ENCODE measurements around the gene OBSCN.

Gene OBSCN

DNA sequence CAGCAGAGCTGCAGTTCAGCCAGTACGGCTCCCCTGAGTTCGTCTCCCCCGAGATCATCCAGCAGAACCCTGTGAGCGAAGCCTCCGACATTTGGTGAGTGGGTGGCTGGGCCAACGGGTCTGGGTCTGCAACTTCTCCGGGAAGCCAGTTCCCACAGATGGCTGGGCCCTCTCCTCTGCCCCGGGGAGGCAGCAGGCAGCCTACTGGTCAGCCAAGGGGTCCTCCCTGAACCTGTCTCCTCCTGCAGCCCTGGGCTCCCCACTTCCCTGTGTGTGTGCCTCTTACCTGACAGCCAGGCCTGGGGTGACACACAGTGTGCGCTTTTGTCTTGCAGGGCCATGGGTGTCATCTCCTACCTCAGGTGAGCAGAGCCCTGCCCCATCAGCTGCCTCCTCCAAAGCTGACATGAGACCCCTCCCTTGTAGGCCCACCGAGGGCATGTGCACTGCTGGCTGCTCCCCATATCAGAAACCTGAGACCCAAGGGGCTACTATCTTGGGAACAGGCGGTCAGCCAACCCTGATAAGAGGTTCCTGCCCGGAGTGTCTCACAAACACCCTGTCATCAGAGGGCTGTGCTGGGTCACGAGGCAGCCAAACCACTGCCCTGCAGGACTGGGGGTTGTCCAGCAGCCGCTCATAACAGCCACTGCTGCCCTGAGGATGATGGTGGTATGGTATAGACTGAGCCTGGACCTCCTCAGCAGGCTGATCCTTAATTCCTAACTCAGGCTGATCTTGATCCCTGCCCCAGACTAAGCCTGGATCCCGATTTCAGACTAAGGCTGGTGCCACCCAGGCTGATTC lies 161.2 kb downstream of the OBSCN start:
- DNase-seq (ENCODE audit: low spot score): no peak

DNA sequence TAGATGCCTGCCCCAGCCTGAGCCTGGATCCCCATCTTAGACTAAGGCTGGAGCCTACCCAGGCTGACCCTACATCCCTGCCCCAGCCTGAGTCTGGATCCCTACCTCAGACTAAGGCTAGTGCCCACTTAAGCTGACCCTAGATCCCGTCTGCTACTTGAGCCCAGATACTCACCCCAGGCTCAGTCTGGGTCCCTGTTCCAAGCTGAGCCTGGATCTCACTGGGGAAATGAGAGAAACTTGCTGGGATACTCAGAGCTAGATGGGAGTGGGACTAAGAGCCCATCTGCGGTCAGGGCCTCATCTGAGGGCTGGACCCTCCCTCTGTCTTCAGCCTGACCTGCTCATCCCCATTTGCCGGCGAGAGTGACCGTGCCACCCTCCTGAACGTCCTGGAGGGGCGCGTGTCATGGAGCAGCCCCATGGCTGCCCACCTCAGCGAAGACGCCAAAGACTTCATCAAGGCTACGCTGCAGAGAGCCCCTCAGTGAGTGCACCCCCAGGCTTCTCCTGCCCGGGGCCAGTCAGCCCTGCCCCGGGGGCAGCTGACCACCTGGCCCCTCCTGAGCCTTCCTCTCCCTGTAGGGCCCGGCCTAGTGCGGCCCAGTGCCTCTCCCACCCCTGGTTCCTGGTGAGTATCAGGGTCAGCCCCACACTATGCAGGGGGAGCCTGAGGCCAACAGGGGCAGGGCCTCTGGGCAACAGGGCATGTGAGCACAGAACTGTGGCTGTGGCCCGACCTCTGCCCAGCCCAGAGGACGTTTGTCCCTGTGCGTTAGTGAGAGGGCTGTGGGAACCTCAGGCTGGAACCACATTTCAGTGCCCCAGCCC lies 162.0 kb downstream of the OBSCN start:
- DNase-seq (ENCODE audit: low spot score): no peak

DNA sequence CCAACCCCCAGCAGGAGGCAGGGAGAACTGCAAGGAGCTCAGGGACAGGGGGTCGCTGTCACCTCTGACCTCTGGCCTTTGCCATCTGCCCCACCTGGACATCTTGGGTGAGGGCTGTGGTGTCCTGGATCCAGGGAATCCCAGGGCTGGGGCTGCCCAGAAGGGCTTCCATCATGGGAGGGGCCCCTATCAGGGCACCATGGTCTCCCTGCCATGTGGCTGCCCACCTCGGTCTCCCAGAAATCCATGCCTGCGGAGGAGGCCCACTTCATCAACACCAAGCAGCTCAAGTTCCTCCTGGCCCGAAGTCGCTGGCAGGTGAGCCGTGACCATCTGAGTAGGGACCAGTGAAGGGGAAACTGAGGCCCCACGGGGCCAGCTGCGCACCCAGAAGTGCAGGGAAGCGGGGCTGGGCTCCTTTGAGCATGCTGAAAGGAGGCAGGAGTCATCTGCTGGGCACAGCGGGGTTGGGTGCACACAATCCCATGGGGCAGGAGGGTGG lies 162.6 kb downstream of the OBSCN start:
- no peak for DNase-seq (ENCODE audit: low spot score)

DNA sequence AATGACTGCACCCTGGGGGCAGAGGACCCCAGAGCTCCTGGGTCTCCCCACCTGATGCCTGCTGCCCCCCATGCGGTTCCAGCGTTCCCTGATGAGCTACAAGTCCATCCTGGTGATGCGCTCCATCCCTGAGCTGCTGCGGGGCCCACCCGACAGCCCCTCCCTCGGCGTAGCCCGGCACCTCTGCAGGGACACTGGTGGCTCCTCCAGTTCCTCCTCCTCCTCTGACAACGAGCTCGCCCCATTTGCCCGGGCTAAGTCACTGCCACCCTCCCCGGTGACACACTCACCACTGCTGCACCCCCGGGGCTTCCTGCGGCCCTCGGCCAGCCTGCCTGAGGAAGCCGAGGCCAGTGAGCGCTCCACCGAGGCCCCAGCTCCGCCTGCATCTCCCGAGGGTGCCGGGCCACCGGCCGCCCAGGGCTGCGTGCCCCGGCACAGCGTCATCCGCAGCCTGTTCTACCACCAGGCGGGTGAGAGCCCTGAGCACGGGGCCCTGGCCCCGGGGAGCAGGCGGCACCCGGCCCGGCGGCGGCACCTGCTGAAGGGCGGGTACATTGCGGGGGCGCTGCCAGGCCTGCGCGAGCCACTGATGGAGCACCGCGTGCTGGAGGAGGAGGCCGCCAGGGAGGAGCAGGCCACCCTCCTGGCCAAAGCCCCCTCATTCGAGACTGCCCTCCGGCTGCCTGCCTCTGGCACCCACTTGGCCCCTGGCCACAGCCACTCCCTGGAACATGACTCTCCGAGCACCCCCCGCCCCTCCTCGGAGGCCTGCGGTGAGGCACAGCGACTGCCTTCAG lies 163.3 kb downstream of the OBSCN start:
- peak; percentile 55 for DNase-seq (ENCODE audit: low spot score)

DNA sequence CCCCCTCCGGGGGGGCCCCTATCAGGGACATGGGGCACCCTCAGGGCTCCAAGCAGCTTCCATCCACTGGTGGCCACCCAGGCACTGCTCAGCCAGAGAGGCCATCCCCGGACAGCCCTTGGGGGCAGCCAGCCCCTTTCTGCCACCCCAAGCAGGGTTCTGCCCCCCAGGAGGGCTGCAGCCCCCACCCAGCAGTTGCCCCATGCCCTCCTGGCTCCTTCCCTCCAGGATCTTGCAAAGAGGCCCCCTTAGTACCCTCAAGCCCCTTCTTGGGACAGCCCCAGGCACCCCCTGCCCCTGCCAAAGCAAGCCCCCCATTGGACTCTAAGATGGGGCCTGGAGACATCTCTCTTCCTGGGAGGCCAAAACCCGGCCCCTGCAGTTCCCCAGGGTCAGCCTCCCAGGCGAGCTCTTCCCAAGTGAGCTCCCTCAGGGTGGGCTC lies 163.9 kb downstream of the OBSCN start:
- no peak for DNase-seq (ENCODE audit: low spot score)

DNA sequence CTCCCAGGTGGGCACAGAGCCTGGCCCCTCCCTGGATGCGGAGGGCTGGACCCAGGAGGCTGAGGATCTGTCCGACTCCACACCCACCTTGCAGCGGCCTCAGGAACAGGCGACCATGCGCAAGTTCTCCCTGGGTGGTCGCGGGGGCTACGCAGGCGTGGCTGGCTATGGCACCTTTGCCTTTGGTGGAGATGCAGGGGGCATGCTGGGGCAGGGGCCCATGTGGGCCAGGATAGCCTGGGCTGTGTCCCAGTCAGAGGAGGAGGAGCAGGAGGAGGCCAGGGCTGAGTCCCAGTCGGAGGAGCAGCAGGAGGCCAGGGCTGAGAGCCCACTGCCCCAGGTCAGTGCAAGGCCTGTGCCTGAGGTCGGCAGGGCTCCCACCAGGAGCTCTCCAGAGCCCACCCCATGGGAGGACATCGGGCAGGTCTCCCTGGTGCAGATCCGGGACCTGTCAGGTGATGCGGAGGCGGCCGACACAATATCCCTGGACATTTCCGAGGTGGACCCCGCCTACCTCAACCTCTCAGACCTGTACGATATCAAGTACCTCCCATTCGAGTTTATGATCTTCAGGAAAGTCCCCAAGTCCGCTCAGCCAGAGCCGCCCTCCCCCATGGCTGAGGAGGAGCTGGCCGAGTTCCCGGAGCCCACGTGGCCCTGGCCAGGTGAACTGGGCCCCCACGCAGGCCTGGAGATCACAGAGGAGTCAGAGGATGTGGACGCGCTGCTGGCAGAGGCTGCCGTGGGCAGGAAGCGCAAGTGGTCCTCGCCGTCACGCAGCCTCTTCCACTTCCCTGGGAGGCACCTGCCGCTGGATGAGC lies 164.5 kb downstream of the OBSCN start:
- peak; percentile 86 for DNase-seq (ENCODE audit: low spot score)

DNA sequence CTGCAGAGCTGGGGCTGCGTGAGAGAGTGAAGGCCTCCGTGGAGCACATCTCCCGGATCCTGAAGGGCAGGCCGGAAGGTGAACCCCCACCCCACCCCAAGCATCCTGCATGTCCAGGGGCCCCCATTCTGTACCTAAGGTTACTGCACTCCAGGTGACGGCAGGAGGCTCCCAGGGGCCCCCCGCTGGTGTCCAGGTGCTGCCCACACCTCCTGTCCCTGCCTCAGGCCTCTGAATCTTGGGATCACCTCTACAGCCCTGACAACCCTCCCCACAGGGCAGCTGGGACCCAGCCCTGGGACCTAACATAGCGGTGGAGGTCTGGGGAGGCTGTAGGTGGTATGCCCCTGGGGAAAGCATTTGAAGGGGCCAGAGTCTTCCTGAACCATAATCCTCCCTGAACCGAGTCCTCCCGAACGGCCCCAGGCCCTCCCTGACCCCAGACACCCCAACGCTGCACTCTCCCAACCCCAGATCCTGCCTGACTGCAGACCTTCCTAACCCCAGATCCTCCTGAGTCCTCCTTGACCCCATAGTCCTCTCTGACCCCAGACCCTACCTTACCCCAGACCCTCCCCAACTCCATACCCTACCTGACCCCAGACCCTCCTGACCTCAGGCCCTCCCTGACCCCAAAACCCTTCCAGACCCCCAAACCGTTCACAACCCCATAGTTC lies 165.3 kb downstream of the OBSCN start:
- DNase-seq (ENCODE audit: low spot score): no peak

DNA sequence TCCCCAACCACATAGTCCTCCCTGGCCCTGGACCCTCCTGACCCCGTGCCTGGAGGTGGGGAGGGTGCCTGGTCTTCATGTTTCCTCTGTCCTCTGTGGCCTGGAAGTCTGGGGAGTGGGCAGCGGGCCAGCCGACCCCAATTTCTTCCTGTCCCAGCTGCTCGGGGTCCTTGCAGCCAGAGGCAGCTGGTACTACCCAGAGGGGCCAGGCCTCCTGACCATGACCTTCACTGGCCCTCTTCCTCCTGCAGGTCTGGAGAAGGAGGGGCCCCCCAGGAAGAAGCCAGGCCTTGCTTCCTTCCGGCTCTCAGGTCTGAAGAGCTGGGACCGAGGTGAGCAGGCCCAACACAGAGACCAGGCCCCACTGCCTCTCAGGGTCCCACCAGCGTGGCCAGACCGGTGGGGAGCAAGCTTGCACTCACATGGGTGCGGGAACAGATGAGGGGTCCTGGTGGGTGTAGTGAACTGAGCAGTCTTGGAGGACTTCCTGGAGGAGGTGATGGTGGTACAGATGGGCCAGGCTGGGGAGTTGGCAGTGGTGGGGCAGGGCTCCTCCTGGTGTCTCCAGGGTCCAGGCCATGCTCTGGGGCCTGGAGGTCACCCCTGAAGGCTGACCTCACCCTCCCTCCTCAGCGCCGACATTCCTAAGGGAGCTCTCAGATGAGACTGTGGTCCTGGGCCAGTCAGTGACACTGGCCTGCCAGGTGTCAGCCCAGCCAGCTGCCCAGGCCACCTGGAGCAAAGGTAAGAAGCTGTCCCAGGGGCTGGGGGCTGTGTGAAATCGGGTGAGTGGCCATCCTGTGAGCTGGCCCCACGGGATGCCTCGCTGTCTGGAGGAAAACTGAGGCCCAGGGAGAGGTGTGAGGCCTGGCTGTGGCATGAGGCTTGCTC lies 166.1 kb downstream of the OBSCN start:
- DNase-seq (ENCODE audit: low spot score): no peak

DNA sequence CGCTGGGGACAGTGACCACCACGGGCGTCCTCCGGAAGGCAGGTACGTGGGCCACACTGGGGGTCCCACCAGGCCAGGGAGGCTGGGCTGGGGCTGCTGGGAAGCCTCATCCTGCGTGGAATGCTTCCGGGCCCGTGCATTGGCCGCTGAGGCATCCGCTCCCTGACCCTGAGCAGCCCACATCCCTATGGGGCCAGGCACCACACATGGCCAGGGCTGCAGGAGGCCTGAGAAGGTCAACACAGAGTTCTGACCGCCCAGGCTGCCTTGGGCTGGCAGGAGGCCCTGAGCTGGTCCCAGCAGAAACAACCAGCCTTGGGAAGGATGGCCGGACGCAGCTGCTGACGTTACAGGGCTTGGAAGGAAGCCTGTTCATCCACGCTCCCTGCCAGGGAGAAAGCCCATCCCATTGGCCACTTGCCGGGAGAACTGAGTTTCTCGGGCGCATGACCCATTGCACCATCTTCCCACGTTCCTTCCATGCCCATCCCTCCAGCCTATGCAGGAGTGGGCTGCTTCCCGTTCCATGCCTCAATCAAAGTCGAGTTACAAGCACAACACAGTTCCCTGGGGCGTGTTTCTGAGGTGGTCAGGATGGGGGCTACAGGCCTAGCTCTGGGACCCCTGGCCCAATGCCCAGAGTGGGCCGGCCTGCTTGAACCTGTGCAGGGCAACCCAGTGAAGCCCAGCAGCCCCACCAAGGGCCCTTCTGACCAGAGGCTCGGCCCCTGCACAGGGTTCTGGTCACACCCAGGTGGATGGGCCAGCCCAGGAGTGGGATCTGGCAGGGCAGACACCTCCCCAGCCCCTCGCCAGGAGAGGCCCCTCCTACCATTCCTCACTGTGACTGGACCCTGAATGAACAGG lies 167.1 kb downstream of the OBSCN start:
- DNase-seq (ENCODE audit: low spot score): no peak

DNA sequence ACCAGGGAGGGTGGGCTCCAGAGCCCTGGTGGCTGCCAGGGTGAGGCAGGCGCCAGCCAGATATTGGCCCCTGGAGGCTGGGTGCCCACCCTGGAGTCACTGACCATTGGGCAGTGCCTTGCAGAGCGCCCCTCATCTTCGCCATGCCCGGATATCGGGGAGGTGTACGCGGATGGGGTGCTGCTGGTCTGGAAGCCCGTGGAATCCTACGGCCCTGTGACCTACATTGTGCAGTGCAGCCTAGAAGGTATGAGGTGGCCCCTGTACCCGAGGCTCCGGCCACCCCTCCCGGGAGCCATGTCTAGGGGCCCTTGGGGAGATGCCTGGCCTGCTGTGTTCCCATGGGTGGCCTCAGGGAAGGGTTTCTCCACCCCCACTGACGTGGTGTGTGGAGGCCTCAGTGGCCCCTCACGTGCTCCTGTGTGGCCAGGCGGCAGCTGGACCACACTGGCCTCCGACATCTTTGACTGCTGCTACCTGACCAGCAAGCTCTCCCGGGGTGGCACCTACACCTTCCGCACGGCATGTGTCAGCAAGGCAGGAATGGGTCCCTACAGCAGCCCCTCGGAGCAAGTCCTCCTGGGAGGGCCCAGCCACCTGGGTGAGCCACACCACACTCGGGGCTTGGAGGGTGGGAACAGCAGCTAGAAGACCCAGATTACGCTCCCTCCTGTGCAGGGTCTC lies 167.9 kb downstream of the OBSCN start:
- DNase-seq (ENCODE audit: low spot score): no peak

DNA sequence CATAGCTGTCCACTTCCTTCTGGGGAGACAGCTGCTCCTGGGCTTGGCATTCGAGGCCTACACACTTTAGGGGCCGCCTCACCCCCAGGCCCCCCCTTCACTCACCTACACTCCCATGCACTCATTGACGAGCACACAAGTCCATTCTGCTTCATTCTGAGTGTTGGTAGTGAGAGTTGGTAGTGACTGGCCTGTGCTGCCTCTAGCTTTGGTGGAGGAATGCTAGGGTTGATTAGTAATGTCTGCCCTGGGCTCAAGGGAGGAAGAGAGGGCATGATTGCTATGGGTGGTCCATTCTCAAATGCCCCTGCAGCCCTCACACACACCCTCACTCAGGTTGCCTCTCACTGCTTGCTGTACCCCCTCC lies 168.4 kb downstream of the OBSCN start:
- no peak for DNase-seq (ENCODE audit: low spot score)

DNA sequence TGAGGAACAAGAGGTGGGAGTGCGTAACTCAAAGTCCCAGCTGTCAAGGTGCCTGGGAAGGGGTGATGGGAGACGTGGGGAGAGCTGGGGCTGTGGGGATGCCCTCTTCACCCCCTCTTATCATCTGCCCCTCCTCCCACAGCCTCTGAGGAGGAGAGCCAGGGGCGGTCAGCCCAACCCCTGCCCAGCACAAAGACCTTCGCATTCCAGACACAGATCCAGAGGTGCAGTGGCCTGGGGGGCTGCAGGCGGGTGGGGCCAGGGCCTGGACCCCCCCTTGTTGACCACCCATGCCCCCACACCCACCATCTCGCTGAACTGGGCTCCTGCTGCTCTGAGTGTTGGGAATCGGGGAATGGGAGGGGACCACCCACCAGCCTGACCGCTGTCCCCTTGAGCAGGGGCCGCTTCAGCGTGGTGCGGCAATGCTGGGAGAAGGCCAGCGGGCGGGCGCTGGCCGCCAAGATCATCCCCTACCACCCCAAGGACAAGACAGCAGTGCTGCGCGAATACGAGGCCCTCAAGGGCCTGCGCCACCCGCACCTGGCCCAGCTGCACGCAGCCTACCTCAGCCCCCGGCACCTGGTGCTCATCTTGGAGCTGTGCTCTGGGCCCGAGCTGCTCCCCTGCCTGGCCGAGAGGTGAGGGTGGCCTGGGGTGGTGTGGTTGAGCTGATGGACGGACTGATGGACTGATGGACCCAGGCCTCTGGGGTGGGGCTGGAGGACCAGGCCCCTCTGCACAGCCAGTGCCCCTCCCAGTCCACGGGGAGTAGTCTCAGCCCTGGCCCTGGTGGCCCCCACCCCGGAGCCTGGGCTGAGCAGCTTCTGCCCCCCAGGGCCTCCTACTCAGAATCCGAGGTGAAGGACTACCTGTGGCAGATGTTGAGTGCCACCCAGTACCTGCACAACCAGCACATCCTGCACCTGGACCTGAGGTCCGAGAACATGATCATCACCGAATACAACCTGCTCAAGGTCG lies 169.1 kb downstream of the OBSCN start:
- no peak for DNase-seq (ENCODE audit: low spot score)

DNA sequence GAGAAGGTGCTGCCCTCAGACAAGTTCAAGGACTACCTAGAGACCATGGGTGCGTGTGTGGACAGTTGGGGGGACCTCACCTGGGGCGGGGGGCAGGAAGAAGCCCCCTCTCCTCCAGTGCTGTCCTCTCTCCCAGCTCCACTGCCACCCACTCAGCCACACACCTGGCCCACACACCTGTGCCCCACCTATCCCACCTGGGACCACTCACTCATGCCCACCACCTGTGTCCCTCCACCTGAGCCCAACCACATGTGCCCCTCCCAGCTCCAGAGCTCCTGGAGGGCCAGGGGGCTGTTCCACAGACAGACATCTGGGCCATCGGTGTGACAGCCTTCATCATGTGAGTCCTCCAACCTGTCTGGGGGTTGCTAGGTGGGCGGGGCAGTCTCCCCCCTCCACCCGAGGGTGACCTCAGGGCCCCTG lies 169.8 kb downstream of the OBSCN start:
- DNase-seq (ENCODE audit: low spot score): no peak

DNA sequence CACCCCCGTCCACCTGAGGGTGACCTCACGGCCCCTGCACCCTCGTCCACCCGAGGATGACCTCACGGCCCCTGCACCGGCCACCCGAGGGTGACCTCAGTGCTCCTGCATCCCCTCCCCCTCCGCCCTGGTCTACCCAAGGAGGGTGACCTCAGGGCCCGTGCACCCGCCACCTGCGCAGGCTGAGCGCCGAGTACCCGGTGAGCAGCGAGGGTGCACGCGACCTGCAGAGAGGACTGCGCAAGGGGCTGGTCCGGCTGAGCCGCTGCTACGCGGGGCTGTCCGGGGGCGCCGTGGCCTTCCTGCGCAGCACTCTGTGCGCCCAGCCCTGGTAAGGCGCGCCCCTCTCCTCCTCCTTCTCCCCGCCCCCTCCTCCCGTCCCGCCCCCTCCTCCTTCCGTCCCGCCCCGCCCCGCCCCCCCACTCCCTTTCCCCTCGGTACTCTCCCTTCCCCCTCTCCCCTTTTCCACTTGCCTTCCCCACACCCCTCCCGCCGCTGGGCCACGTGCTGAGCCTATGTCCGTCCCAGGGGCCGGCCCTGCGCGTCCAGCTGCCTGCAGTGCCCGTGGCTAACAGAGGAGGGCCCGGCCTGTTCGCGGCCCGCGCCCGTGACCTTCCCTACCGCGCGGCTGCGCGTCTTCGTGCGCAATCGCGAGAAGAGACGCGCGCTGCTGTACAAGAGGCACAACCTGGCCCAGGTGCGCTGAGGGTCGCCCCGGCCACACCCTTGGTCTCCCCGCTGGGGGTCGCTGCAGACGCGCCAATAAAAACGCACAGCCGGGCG lies 170.4 kb downstream of the OBSCN start:
- peak; percentile 69 for DNase-seq (ENCODE audit: low spot score)

DNA sequence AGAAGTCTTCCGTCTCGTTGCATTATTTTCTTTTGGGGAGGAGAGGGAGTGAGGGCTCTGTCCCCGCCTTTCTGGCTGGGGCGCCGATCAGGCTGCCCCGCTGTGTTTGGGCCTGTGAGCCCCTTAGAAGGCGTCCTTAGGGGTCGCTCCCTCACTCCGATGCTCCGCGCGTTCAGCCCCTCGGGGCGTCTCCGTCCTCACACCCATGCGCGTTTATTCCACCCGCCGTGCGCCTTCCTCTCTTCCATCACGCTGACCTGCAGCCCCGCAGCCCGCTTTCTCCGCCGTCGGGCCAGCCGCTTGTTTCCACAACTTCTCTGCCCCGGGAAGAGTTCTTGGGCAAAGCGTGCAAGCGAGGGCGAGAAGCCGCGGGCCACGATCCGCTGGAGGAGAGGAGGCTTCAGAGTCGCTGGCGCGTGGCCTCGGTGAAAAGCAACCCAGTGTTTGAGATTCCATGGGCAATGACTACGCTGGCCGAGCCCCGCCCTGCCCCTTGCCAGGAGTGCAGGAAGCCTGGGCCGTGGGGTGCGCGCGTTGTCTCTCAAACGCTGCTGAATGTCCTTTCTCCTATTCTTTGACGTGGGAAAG lies 171.1 kb downstream of the OBSCN start:
- DNase-seq (ENCODE audit: low spot score): peak; percentile 71

DNA sequence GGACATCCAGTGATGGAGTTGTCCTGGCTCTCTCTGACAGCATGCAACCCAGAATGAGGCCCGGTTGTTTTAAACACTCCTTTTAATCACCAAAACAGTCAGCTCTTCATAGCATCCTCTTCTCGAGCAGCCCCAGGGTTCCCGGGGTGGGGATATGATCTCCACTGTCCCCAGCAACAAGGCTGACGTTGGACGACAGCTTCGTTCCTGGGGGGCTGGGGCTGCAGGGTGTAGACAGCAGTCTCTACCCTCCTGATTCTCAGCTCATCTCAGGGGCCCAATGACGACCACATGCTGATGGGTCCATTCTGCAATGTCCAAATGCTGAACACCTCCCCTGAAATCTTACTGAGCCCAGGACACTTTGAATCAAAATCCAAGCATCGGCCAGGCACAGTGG lies 171.8 kb downstream of the OBSCN start:
- DNase-seq (ENCODE audit: low spot score): no peak

All from kidney tubule cell (primary cell).